Measurements from ENCODE around the gene A4GALT.

DNA sequence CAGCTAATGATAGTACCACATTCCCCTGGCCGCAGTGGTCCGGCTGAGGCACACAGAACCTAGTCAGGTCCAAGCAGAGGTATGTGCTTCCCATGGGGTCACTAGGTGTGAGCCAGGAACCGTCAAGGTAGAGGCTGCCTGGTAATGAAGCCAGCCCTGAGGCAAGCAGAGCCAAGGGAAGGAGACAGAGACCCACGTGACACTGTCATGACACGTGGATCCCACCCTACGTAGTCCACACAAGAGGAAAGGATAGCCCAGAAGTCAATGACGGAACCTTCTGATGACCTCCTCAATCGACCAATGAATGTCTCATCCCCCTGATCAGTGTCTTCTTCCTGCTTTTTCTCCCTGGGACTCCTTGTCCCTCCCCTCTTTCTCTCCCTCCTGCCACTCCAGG lies 19.0 kb downstream of the A4GALT start:
- TF ChIP-seq, protein P1, sequence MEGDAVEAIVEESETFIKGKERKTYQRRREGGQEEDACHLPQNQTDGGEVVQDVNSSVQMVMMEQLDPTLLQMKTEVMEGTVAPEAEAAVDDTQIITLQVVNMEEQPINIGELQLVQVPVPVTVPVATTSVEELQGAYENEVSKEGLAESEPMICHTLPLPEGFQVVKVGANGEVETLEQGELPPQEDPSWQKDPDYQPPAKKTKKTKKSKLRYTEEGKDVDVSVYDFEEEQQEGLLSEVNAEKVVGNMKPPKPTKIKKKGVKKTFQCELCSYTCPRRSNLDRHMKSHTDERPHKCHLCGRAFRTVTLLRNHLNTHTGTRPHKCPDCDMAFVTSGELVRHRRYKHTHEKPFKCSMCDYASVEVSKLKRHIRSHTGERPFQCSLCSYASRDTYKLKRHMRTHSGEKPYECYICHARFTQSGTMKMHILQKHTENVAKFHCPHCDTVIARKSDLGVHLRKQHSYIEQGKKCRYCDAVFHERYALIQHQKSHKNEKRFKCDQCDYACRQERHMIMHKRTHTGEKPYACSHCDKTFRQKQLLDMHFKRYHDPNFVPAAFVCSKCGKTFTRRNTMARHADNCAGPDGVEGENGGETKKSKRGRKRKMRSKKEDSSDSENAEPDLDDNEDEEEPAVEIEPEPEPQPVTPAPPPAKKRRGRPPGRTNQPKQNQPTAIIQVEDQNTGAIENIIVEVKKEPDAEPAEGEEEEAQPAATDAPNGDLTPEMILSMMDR (IDR thresholded peaks at IDR 0.05): no peak
- TF ChIP-seq POLR2A (IDR thresholded peaks at IDR 0.05): no peak
- TF ChIP-seq POLR2AphosphoS5 (IDR thresholded peaks at IDR 0.05): no peak
